Mucosa of descending colon (tissue), 3 donors: ENCODE data around the gene MYH6. TPM values are rescaled to one million over a fixed set of nuclear protein-coding genes. Genes with fewer than 3 reads are reported as not detected.
A peak's percentile ranks its signal among the peaks of the same experiment; 100 is the strongest.
"Not testable (repeated sequence)": the region's sequence is repeated elsewhere in the genome, so short reads cannot be mapped to it uniquely, and the experiment has no call there.

Experiments used
- ATAC-seq: fragments of 200-7000 bp; cut with Tn5 transposase; one replicate; pipeline ENCODE4 v1.9.1; 2020; ENCODE audit warnings: mild to moderate bottlenecking, moderate library complexity
- DNase-seq, 3 donors: peaks; one replicate each; pipeline ENCODE4 v3.0.0-alpha.2; 2020
- H3K36me3 ChIP-seq: fragments of 200-600 bp; one replicate; pipeline ENCODE4 v1.8.0; 2021; ENCODE audit warnings: low read depth, mild to moderate bottlenecking
- H3K4me1 ChIP-seq: fragments of 200-600 bp; one replicate; pipeline ENCODE4 v1.8.0; 2021; ENCODE audit warnings: low read depth, mild to moderate bottlenecking
- H3K4me3 ChIP-seq: fragments of 200-600 bp; one replicate; pipeline ENCODE4 v1.8.0; 2021; ENCODE audit warnings: mild to moderate bottlenecking
- H3K9me3 ChIP-seq: fragments of 200-600 bp; one replicate; pipeline ENCODE4 v1.8.0; 2021; ENCODE audit warnings: mild to moderate bottlenecking
- intact Hi-C, 2 donors: fragments of 100-400 bp; cut with DNase I in 1 of 2; cut with micrococcal nuclease in 1 of 2; formaldehyde crosslinking; loops; one replicate each; pipeline versions ENCODE4 v1.11.0 to v1.11.1; 2022; cut with DNase I, micrococcal nuclease
- long read RNA-seq, 2 donors: library from polyadenylated mRNA; unstranded; transcript quantifications; one replicate each; pipeline ENCODE4 v2.0.0, GENCODE V29; 2019 to 2021
- total RNA-seq, 3 donors: library from RNA; stranded (reverse); fragmentation: NEBNext Ultra II Directional in 2 of 3; extraction: Animal tissue kit (Norgen Biotek cat#: 25700) in 2 of 3; gene quantifications; one replicate each; pipeline versions ENCODE4 v1.2.1 to v1.2.4, GENCODE V29; 2021 to 2023
- TF ChIP-seq, protein P1 (sequence below): fragments of 200-600 bp; IDR thresholded peaks from one replicate; pipeline ENCODE4 v1.8.0; 2022; ENCODE audit warnings: antibody characterized with exemption, mild to moderate bottlenecking
- donor health status: DM: no; HTN: no; CAD: no; lungs with moderate emphysema.
- donor health status: DM: no; HTN: no; CAD: no.
- donor health status: DM: no; HTN: yes; CAD: no.

The MYH6 gene
- 1 to 10 TPM in 1 of 3 donors, under 1 TPM in 1, not detected in 1; 0.09 to 1.4 TPM for total RNA-seq
- long read RNA-seq, donor 1, result 0 reads
- long read RNA-seq, donor 2, result 0 reads

GRCh38 chr14:23407516-23408306 lies at the start of gene MYH6:
Gene MYH6 (minus strand): TSS chr14:23408273. CDS start chr14:23407223, 1,050 bp downstream.
- intact Hi-C loops, result no loop called here
- no peak for ATAC-seq
- TF ChIP-seq, protein P1, sequence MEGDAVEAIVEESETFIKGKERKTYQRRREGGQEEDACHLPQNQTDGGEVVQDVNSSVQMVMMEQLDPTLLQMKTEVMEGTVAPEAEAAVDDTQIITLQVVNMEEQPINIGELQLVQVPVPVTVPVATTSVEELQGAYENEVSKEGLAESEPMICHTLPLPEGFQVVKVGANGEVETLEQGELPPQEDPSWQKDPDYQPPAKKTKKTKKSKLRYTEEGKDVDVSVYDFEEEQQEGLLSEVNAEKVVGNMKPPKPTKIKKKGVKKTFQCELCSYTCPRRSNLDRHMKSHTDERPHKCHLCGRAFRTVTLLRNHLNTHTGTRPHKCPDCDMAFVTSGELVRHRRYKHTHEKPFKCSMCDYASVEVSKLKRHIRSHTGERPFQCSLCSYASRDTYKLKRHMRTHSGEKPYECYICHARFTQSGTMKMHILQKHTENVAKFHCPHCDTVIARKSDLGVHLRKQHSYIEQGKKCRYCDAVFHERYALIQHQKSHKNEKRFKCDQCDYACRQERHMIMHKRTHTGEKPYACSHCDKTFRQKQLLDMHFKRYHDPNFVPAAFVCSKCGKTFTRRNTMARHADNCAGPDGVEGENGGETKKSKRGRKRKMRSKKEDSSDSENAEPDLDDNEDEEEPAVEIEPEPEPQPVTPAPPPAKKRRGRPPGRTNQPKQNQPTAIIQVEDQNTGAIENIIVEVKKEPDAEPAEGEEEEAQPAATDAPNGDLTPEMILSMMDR, result no peak

GRCh38 chr14:23456883-23457586 lies 49.0 kb upstream of the MYH6 start:
- peak; percentile 6 for ATAC-seq
- intact Hi-C loops, DNase-seq, H3K4me1 ChIP-seq, H3K9me3 ChIP-seq, H3K36me3 ChIP-seq, H3K4me3 ChIP-seq: not testable (repeated sequence)

More at GRCh38 chr14:23407516-23408306, at the start of gene MYH6:
- no peaks in the 10 kb centered on the region for H3K9me3 ChIP-seq
- no peak within 1 kb of the TSS for H3K4me3 ChIP-seq
- no peaks in the 10 kb centered on the region for H3K36me3 ChIP-seq
- no peak for DNase-seq
- H3K4me1 ChIP-seq, result no peaks in the 10 kb centered on the region

GRCh38 chr14:23454445-23454856 lies 46.4 kb upstream of the MYH6 start:
- Histone ChIP-seq H3K9me3 (no peaks in the 10 kb centered on the region), H3K36me3 (no peaks in the 10 kb centered on the region), H3K4me1 (peaks cover 6% of the 10 kb centered on the region), H3K4me3 (no peak overlapping the region)
- DNase-seq (no peak), ATAC-seq (peak; percentile 18)
- intact Hi-C loops, result no loop called here
- TF ChIP-seq, protein P1, result no peak

- Histone ChIP-seq H3K4me3 (no peak overlapping the region), H3K4me1 (peaks cover 13% of the 10 kb centered on the region), H3K36me3 (no peaks in the 10 kb centered on the region), H3K9me3 (no peaks in the 10 kb centered on the region)
- intact Hi-C loops, result no loop called here
- DNase-seq (no peak), ATAC-seq (no peak)
- TF ChIP-seq, protein P1, result no peak
Observed at GRCh38 chr14:23452237-23452636, 44.2 kb upstream of the MYH6 start.

- H3K4me3 ChIP-seq, result no peak overlapping the region
- ATAC-seq, result no peak
- no peaks in the 10 kb centered on the region for H3K9me3 ChIP-seq
- no peak for DNase-seq
- TF ChIP-seq, protein P1, result no peak
- no peaks in the 10 kb centered on the region for H3K36me3 ChIP-seq
- intact Hi-C loops, result no loop called here
- peaks cover 25% of the 10 kb centered on the region for H3K4me1 ChIP-seq
Observed at GRCh38 chr14:23450379-23450778, 42.3 kb upstream of the MYH6 start.

DNA sequence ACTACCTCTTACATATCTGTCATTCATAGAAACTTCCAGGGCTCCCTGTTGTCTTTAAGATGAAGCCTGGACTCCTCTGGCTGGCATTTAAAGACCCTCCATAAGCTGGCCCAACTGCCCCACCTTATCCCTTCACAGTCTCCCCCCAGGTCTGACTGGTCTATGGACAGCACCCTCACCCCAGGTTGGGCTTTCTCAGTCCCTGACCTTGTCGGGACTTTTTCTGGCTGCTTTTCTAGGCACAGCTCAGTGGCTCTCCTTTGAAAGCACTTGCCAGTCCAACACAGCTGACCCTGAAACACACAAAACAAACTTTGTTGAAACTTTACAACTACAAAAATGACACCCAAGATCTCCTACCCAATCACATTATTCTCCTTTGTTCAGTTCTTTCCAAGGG lies 41.2 kb upstream of the MYH6 start:
- no peaks in the 10 kb centered on the region for H3K9me3 ChIP-seq
- TF ChIP-seq, protein P1, result no peak
- peaks cover 25% of the 10 kb centered on the region for H3K4me1 ChIP-seq
- ATAC-seq, result no peak
- intact Hi-C loops, result no loop called here
- no peak overlapping the region for H3K4me3 ChIP-seq
- DNase-seq, result no peak
- no peaks in the 10 kb centered on the region for H3K36me3 ChIP-seq
